Measurements from ENCODE around the gene NUP93.
A peak's percentile ranks its signal among the peaks of the same experiment; 100 is the strongest.
"Not testable (repeated sequence)": the region's sequence is repeated elsewhere in the genome, so short reads cannot be mapped to it uniquely, and the experiment has no call there.

The NUP93 gene

DNA sequence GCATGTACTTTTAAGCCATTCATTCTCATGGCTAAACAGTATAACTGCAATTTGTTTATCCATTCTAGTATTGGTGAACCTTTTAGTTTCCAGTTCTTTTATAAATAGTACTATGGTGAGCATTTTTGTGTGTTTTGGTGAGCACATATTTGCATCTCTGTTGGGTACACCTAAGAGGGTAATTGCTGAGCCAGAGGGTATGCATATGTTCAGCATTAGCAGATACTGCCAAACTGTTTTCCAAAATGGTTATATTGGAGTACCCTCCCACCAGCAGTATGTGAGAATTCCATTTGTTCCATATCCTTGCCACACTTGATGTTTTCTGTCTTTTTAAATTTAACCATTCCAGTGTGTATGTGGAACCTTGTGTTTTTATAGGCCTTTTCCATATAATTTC is 81.0 kb downstream of the NUP93 start:
- no peak for DNase-seq (ENCODE audit: low spot score)
- CTCF ChIA-PET, result no interaction called here
- TF ChIP-seq, protein P1, sequence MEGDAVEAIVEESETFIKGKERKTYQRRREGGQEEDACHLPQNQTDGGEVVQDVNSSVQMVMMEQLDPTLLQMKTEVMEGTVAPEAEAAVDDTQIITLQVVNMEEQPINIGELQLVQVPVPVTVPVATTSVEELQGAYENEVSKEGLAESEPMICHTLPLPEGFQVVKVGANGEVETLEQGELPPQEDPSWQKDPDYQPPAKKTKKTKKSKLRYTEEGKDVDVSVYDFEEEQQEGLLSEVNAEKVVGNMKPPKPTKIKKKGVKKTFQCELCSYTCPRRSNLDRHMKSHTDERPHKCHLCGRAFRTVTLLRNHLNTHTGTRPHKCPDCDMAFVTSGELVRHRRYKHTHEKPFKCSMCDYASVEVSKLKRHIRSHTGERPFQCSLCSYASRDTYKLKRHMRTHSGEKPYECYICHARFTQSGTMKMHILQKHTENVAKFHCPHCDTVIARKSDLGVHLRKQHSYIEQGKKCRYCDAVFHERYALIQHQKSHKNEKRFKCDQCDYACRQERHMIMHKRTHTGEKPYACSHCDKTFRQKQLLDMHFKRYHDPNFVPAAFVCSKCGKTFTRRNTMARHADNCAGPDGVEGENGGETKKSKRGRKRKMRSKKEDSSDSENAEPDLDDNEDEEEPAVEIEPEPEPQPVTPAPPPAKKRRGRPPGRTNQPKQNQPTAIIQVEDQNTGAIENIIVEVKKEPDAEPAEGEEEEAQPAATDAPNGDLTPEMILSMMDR (conservative IDR thresholded peaks at IDR 0.05; ENCODE audit: low read depth), result no peak

DNA sequence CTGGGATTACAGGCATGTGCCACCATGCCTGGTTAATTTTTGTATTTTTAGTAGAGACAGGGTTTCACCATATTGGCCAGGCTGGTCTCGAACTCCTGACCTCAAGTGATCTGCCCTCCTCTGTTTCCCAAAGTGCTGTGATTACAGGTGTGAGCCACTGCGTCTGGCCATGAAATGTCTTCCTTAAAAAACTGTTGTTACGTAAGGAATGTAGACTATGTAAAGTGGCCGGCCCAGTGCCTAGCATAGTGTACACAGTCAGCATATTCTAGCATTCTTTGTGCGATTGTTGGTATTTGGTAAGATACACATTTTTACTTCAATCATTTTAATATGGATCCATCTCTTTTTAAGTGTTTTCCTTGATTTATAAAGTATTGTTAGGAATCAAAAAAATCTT is 81.7 kb downstream of the NUP93 start:
- CTCF ChIA-PET; POLR2A ChIA-PET (ENCODE audit: low non-redundant PET); DNase-seq (ENCODE audit: low spot score); H3K27ac ChIP-seq: not testable (repeated sequence)

More for the DNA sequence above, 81.0 kb downstream of the NUP93 start:
- POLR2A ChIA-PET (ENCODE audit: low non-redundant PET), result no interaction called here
- no peak overlapping the region for H3K27ac ChIP-seq

DNA sequence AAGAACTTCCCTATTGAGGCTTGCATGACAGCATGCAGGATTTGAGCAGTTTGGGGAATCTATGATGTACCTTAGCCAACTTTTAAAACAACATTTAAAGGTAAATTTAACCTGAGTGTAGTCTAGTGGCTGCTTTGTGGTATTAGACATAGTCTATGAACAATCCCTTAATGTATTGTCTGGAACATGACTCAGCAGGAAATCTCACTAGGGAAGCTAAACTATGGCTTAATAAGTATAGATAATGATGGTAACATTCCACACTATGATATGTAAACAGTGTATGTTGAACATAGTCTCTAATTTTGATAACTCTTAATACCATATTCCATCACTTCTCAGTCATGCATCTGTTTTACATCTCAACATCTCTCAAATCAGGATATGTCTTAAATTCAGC is 83.0 kb downstream of the NUP93 start:
- ChIA-PET POLR2A (ENCODE audit: low non-redundant PET) (no interaction called here), CTCF (no interaction called here)
- peak; percentile 54 for DNase-seq (ENCODE audit: low spot score)
- no peak overlapping the region for H3K27ac ChIP-seq
- TF ChIP-seq, protein P1 (conservative IDR thresholded peaks at IDR 0.05; ENCODE audit: low read depth), result no peak

DNA sequence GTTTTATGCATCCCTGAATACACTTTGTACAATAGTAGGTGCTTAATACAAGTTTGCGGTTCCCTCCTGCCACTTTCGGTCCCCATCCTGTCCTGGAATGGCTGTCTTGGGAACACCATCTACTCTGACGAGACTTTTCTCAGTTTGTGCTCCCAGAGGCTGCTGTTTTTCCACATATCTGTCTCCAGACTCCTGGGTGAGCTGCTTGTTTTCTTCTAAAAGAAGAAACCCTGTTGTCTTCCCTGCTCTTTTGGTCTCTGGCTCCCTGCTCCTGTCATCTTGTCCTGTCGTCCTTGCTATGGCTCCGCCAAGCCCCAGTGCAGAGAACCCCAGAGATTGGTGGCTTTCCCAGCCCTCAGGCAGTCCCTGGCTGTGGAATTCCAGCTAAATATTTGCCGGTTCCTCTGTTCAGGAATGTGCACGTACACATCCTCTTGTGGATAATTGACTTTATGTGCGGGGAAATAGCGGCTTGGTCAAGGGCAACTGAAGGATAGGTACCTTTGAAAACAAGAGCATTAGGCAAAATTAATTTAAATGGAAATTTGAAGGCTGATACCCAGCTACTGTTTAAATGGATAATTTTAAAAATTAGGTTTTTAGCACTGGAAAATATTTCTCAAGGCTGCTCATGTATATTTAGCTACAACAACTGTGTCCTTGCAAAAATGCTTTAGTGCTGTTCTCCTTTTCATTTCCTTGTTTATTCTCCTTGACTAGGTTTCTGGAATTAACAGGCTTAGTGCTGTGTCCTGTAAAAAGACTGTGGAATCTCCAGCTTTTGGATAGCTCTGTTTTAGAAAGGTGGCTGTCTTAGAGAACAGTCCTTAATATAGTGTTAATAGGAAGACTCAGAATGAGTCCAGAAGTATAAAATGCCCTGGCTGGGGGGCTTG is 84.9 kb downstream of the NUP93 start:
- H3K27ac ChIP-seq, result no peak overlapping the region
- ChIA-PET CTCF (interaction anchor here (0.8 kb wide), 1 partner anchor 37 kb away, joined by 4 read pairs; no protein-coding TSS in a partner anchor), POLR2A (ENCODE audit: low non-redundant PET) (no interaction called here)
- TF ChIP-seq, protein P1 (conservative IDR thresholded peaks at IDR 0.05; ENCODE audit: low read depth), result no peak
- DNase-seq (ENCODE audit: low spot score), result no peak

DNA sequence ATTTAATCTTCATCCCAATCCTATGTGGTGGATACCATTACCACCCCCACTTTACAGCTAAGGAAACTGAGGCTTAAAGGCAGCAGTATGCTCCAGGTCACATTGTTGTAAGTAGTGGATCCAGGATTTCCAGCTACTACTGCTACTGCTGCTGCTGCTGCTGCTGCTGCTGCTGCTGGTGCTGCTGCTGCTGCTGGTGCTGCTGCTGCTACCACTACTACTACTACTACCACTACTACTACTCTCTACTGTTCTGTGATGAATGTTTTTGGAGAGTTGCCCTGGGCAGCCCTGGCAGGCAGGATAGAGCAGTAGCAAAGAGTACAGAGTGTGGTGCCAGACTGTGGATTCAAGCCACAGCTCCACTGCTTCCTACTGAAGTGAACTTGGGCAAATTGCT is 85.8 kb downstream of the NUP93 start:
- no peak for DNase-seq (ENCODE audit: low spot score)

DNA sequence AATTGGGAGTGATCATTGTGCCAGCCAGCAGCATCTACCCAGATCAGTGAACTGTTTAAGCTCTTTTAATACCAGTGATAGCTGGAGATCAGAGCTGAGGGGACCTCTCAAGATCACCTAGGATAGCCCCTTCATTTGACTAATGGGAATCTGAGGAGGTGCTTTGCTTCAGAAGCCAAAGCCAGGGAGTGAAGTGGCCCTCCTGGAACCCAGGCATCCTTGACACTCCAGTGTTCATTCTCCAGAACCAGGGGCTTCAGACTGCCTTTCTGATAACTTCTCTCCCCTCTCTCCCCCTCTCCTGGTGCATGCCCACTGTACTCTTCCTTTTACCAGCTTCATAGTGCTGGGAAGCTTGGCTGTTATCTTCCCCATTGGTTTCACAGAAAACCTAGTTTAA is 87.1 kb downstream of the NUP93 start:
- TF ChIP-seq, protein P1 (conservative IDR thresholded peaks at IDR 0.05; ENCODE audit: low read depth), result no peak
- ChIA-PET CTCF (interaction anchor here (0.6 kb wide), 1 partner anchor 1351 kb away, joined by 3 read pairs; no protein-coding TSS in a partner anchor), POLR2A (ENCODE audit: low non-redundant PET) (no interaction called here)
- no peak for DNase-seq (ENCODE audit: low spot score)
- H3K27ac ChIP-seq, result no peak overlapping the region

More for the DNA sequence above, 85.8 kb downstream of the NUP93 start:
- TF ChIP-seq, protein P1 (conservative IDR thresholded peaks at IDR 0.05; ENCODE audit: low read depth), result no peak
- ChIA-PET CTCF (no interaction called here), POLR2A (ENCODE audit: low non-redundant PET) (no interaction called here)
- H3K27ac ChIP-seq, result no peak overlapping the region

DNA sequence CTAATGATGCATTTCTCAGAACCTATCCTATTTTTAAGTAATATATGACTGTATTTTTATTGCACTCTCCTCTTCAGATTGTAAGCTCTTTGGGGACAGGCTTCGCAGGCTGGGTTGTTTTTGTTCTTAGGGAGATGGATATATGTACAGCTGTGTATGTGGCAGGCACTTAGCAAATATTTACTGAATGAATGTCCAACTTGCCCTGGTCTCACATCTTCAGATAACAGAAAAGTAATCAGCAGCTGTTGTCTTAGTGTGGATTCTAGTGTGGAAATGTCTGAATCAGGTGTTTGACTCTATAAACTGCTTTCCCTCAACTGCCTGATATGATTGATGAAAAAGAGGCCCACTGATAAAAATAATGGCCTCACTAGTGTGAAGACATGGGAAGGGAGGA is 88.0 kb downstream of the NUP93 start:
- ChIA-PET POLR2A (ENCODE audit: low non-redundant PET) (no interaction called here), CTCF (no interaction called here)
- TF ChIP-seq, protein P1 (conservative IDR thresholded peaks at IDR 0.05; ENCODE audit: low read depth), result no peak
- no peak for DNase-seq (ENCODE audit: low spot score)
- no peak overlapping the region for H3K27ac ChIP-seq

Data from RWPE1 (cell line).